SU-DHL-6 (cell line): Measurements from ENCODE around the gene LCP2.

Experiments used
- CTCF ChIP-seq: fragments of 200-600 bp; sonication (generic); IDR thresholded peaks from one replicate; pipeline ENCODE4 v1.5.1; 2017; ENCODE audit warnings: antibody characterized with exemption, mild to moderate bottlenecking, low read length, moderate library complexity; ENCODE audit not compliant: insufficient read depth, poor library complexity, severe bottlenecking
- EZH2phosphoT487 ChIP-seq: fragments of 200-600 bp; sonication (generic), shearing (Covaris generic); conservative IDR thresholded peaks from 2 replicates; pipeline ENCODE4 v1.6.1; 2018; ENCODE audit warnings: mild to moderate bottlenecking, antibody characterized with exemption, low read length, moderate library complexity, mixed read lengths

GRCh38 chr5:170252109-170252508 is 45.5 kb downstream of the LCP2 start:
- TF ChIP-seq CTCF: no peak
- no peak for TF ChIP-seq EZH2phosphoT487
